ENCODE data around the gene TRAM2. TPM values are rescaled to one million over a fixed set of nuclear protein-coding genes. Genes with fewer than 3 reads are reported as not detected.

The TRAM2 gene
- total RNA-seq, 1 experiment from 2014 or later = 13.4 TPM

GRCh38 chr6:52534966-52535390 is 41.9 kb downstream of the TRAM2 start (continued):
- TF ChIP-seq ZNF512 (CRISPR knock-in tag; IDR thresholded peaks at IDR 0.05; ENCODE audit: borderline replicate concordance) (no peak), USF2 (CRISPR knock-in tag; IDR thresholded peaks at IDR 0.05) (no peak), KAT7 (CRISPR knock-in tag; IDR thresholded peaks at IDR 0.05; ENCODE audit: borderline replicate concordance) (no peak), E2F1 (CRISPR knock-in tag; IDR thresholded peaks at IDR 0.05) (no peak), NFATC4 (CRISPR knock-in tag; IDR thresholded peaks at IDR 0.05) (no peak)

GRCh38 chr6:52534363-52534762 is 42.5 kb downstream of the TRAM2 start:
- Mint-ChIP-seq H3K4me1 (peaks cover 32% of the 10 kb centered on the region), H3K9me3 (no peaks in the 10 kb centered on the region), H3K4me3 (no peak overlapping the region), H3K27ac (no peak overlapping the region; the same call in 1 of the 2 replicates), H3K36me3 (no peaks in the 10 kb centered on the region; the same call in 1 of the 2 replicates), H3K27me3 (ENCODE audit: low read depth) (no peaks in the 10 kb centered on the region)
- ChIA-PET POLR2A (no interaction called here), CTCF (no interaction called here)
- DNase-seq (ENCODE audit: low spot score) (no peak), ATAC-seq (no peak)
- TF ChIP-seq FOXP4 (CRISPR knock-in tag; IDR thresholded peaks at IDR 0.05) = no peak
- no peak for TF ChIP-seq SP1 (CRISPR knock-in tag; conservative IDR thresholded peaks at IDR 0.05)
- no peak for TF ChIP-seq CDX4 (CRISPR knock-in tag; IDR thresholded peaks at IDR 0.05; ENCODE audit: borderline replicate concordance)
- TF ChIP-seq PREB (CRISPR knock-in tag; IDR thresholded peaks at IDR 0.05; ENCODE audit: borderline replicate concordance) = no peak
- no peak for TF ChIP-seq HMGA2 (CRISPR knock-in tag; IDR thresholded peaks at IDR 0.05)
- no peak for TF ChIP-seq FOXP1 (CRISPR knock-in tag; IDR thresholded peaks at IDR 0.05; ENCODE audit: borderline replicate concordance)
- no peak for TF ChIP-seq NFATC4 (CRISPR knock-in tag; IDR thresholded peaks at IDR 0.05)
- no peak for TF ChIP-seq ZNF317 (CRISPR knock-in tag; IDR thresholded peaks at IDR 0.05; ENCODE audit: borderline replicate concordance, low read depth)
- TF ChIP-seq GABPB1 (CRISPR knock-in tag; IDR thresholded peaks at IDR 0.05) = no peak
- no peak for TF ChIP-seq ATF6 (CRISPR knock-in tag; IDR thresholded peaks at IDR 0.05)
- no peak for TF ChIP-seq ELF4 (CRISPR knock-in tag; IDR thresholded peaks at IDR 0.05; ENCODE audit: low read depth)
- no peak for TF ChIP-seq IRF1 (CRISPR knock-in tag; IDR thresholded peaks at IDR 0.05)
- no peak for TF ChIP-seq ZNF396 (CRISPR knock-in tag; IDR thresholded peaks at IDR 0.05; ENCODE audit: borderline replicate concordance)
- TF ChIP-seq ZNF512 (CRISPR knock-in tag; IDR thresholded peaks at IDR 0.05; ENCODE audit: borderline replicate concordance) = no peak
- TF ChIP-seq STAT6 (CRISPR knock-in tag; conservative IDR thresholded peaks at IDR 0.05; ENCODE audit: low read depth) = no peak
- no peak for TF ChIP-seq TEAD1 (CRISPR knock-in tag; IDR thresholded peaks at IDR 0.05)
- no peak for TF ChIP-seq ZMAT4 (CRISPR knock-in tag; IDR thresholded peaks at IDR 0.05)
